Measurements from ENCODE around the gene AFDN.
A peak's percentile ranks its signal among the peaks of the same experiment; 100 is the strongest.

The AFDN gene

GRCh38 chr6:167826896-167827582, at the start of gene AFDN:
Gene AFDN (plus strand): TSS chr6:167826911. CDS start chr6:167827133, 222 bp downstream.
- DNase-seq (peak; percentile 28), ATAC-seq (peak; percentile 31)

GRCh38 chr6:167778497-167779128, 48.1 kb upstream of the AFDN start:
- DNase-seq, result no peak
- ATAC-seq, result no peak

- ATAC-seq, result no peak
- DNase-seq, result no peak
These were observed 47.4 kb upstream of the AFDN start for GRCh38 chr6:167779129-167779992.

GRCh38 chr6:167779993-167780655, 46.6 kb upstream of the AFDN start:
- ATAC-seq (no peak), DNase-seq (no peak)

GRCh38 chr6:167781066-167781767, 45.5 kb upstream of the AFDN start:
- no peak for DNase-seq
- ATAC-seq, result no peak

- ATAC-seq (no peak), DNase-seq (no peak)
These were observed 44.8 kb upstream of the AFDN start for GRCh38 chr6:167781868-167782267.

GRCh38 chr6:167782698-167783517, 43.8 kb upstream of the AFDN start:
- ATAC-seq, result no peak
- DNase-seq, result no peak

GRCh38 chr6:167786853-167787675, 39.6 kb upstream of the AFDN start:
- DNase-seq (no peak), ATAC-seq (no peak)

- DNase-seq (no peak), ATAC-seq (no peak)
These were observed 38.7 kb upstream of the AFDN start for GRCh38 chr6:167787896-167788562.

- DNase-seq, result no peak
- no peak for ATAC-seq
These were observed 38.2 kb upstream of the AFDN start for GRCh38 chr6:167788563-167788903.

GRCh38 chr6:167789358-167789757, 37.4 kb upstream of the AFDN start:
- no peak for ATAC-seq
- no peak for DNase-seq

- DNase-seq, result no peak
- ATAC-seq, result no peak
These were observed 35.5 kb upstream of the AFDN start for GRCh38 chr6:167791091-167791779.

GRCh38 chr6:167791780-167792478, 34.8 kb upstream of the AFDN start:
- no peak for ATAC-seq
- no peak for DNase-seq

GRCh38 chr6:167793421-167793820, 33.3 kb upstream of the AFDN start:
- ATAC-seq, result no peak
- no peak for DNase-seq

- DNase-seq, result no peak
- no peak for ATAC-seq
These were observed 32.3 kb upstream of the AFDN start for GRCh38 chr6:167794161-167795157.

GRCh38 chr6:167795321-167795811, 31.3 kb upstream of the AFDN start:
- ATAC-seq (no peak), DNase-seq (no peak)

GRCh38 chr6:167795874-167796191, 30.9 kb upstream of the AFDN start:
- DNase-seq, result no peak

More at GRCh38 chr6:167795874-167796191, 30.9 kb upstream of the AFDN start:
- no peak for ATAC-seq
